AG20443 (cell line): ENCODE measurements around the gene HINT2.

Experiments used
- DNase-seq: peaks from one replicate; pipeline ENCODE4 v3.0.0; 2012; ENCODE audit warnings: low spot score, mixed read lengths

The HINT2 gene

DNA sequence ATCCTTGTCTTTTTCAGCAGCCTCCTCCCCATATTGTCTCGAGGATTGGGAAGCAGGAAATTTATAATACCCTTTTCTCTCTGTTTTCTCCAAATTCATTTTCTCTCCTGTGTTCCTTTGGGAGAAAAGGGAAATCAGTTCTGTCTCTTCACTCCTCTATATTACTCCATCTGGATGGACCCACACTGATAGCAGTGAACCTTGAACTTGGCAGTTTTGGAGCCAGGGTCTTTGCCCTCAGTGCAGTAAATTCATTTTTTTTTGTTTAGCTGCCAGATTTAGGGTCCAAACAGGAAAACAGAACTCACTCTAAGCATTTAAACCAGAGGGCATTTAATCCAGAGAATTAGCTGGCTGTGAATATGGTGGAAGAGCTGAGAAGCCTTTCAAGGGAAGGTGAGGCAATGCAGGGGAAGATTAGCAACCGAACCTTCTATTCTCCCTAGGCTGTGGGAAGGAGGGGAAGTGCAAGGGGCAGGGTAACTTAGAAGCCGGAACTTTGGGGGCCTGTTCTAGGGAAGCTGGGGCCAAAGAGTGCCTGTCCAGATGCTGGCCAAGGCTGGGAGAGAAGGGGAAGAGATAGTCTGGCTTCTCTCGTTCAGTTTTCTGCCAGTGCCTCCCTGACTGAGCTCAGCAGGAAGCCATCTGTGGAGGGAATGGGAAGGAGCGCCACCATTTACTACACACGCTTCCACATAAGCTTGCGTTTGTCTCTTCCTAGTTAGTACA, 39.8 kb downstream of the HINT2 start:
- no peak for DNase-seq

DNA sequence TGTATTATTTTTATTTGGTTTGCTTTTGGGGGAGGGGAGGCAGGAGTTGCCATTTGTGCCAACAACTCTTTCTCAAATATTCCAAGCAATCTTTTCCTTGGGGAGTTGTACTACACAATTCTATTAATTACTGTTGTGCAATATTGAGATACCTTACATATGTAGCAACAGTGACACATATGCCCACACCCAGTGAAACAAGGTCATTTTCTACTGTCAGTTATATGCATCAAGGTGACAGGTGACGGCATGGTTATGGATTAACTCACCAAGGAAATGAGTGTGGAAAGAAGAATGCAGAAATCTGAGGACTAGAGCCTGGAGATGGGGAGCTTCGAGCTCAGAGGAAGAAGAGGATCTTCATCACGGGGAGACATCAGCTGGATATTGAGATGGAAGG, 42.9 kb downstream of the HINT2 start:
- DNase-seq = no peak

DNA sequence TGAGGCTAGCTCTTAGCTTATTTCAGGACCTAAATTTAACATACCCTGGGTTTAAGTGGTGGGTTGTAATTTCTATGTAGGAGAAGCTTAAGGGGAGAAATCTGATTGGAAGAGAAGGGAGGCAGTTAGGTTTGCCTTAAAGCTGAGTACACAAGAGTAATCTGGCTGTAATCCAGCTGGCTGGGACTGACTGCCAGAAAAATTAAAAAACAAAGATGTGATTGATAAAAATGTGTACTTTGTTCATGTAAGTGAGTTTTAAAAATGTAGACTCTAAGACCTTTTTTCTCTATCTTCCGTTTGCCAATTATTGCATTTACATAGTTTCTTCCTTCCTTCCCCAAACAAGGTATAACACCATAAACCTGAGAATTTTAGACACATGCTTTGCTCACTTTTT, 43.3 kb downstream of the HINT2 start:
- no peak for DNase-seq

DNA sequence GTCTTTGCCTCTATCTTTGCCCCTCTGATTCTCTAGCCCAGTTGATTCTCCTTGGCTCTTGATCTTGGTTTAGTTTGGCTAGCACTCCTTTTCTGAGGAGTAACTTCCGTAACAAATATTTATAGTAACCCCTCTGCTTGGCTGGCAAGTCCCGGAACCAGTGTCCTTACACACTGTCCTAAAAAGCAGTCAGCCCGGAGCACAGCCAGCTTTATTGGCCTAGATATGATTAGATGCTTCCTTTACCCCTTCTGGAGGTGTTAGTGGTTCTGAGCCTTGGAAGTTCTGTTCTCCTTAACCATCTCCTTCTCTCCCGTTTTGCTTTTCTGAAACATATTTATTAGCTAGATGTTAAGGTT, 43.8 kb downstream of the HINT2 start:
- no peak for DNase-seq

DNA sequence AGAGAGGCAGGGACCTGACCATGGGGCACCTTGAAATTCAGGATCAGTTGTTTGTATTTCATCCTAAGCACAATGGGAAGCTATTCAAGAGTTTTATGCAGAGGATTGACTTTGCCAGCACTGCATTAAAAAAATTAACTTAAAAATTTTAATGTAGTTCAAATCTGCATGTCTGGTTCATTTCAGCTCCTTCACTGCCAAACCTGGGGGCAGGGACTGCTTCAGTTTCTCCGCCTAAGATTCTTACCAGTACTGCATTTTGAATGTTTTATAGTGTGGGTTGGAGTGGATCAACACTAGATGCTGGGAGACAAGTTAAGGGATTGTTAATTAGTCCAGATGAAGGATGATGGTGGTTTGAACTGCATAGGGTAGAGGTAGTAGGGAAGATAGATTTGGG, 45.1 kb downstream of the HINT2 start:
- no peak for DNase-seq

DNA sequence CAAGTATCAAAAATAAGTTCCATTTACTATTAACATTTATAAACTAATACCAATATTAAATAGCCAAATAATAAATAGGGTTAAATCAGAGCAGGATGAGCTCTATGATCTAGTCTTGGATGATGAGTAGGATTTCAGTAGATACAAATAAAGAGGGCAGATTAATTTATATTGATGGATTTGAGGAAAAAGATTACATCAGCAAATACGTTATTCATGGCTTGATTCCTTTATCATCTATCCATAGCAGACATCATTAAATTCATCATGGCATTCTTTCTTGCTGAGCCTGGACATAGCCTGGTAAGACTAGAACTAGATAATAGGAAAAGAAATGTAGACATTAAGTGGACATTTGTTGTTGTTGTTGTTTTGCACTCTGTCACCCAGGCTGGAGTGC, 47.4 kb downstream of the HINT2 start:
- DNase-seq = no peak

DNA sequence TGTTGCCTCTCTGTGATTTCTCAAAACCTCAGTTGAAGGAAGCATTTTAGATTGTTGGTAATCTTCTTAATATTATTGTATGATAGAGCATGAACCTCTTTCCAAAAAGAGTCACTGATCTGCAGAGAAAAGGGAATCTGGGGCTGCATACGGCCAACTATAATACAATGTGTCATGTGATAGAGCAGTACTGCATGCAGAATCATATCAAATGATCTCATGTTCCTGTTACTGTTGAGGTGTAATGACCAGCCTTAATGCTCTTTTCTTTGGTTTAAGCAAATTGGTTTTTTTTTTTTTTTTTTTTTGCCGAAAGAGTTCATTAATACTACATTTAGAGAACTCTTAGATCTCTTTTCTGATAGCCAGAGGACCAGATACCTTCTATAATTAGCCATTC, 47.8 kb downstream of the HINT2 start:
- DNase-seq = no peak

DNA sequence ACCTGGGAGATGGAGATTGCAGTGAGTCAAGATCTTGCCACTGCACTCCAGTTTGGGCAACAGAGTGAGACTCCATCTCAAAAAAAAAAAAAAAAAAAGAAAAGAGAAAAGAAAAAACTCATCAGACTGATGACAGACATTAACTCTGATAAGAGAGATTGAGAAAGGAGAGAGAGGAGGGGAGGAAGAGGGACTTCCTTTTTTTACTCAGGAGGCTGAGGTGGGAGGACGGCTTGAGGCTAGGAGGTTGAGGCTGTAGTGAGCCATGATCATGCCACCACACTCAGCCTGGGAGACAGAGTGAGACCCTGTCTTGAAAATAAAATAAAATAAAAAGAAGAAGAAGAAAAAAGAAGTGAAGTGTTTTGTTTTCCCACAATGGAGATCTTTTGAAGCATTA, 51.0 kb downstream of the HINT2 start:
- no peak for DNase-seq

DNA sequence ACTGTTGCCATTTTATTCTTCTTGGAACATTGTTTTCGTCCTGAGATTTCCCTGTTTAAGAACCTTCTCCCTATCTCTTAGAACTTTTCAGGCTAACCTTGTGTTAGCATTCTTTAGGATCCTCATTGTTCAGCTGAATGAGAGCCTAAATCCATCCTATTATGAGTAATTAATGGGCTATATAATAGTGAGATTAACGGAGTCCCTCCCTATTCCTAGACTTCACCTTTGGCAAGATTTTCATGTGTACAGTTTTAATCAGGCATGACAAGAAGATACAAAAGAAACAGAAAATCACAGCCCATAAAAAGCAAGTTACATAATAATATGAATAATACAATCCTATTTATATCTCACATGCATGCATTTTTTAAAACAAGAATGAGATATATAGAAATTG, 51.7 kb downstream of the HINT2 start:
- DNase-seq = no peak
